Airway epithelial cell (primary cell): ENCODE measurements around the gene MATN4. TPM values are rescaled to one million over a fixed set of nuclear protein-coding genes. Genes with fewer than 3 reads are reported as not detected.

Experiments
- total RNA-seq: library from RNA; depleted of rRNA; stranded (reverse); fragments of >200 nt; gene quantifications from 2 replicates; pipeline ENCODE4 v1.2.3, GENCODE V29; 2015

The MATN4 gene, protein sequence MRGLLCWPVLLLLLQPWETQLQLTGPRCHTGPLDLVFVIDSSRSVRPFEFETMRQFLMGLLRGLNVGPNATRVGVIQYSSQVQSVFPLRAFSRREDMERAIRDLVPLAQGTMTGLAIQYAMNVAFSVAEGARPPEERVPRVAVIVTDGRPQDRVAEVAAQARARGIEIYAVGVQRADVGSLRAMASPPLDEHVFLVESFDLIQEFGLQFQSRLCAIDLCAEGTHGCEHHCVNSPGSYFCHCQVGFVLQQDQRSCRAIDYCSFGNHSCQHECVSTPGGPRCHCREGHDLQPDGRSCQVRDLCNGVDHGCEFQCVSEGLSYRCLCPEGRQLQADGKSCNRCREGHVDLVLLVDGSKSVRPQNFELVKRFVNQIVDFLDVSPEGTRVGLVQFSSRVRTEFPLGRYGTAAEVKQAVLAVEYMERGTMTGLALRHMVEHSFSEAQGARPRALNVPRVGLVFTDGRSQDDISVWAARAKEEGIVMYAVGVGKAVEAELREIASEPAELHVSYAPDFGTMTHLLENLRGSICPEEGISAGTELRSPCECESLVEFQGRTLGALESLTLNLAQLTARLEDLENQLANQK
- total RNA-seq = 0.05 TPM in 1 of 2 replicates, not detected in the other

DNA sequence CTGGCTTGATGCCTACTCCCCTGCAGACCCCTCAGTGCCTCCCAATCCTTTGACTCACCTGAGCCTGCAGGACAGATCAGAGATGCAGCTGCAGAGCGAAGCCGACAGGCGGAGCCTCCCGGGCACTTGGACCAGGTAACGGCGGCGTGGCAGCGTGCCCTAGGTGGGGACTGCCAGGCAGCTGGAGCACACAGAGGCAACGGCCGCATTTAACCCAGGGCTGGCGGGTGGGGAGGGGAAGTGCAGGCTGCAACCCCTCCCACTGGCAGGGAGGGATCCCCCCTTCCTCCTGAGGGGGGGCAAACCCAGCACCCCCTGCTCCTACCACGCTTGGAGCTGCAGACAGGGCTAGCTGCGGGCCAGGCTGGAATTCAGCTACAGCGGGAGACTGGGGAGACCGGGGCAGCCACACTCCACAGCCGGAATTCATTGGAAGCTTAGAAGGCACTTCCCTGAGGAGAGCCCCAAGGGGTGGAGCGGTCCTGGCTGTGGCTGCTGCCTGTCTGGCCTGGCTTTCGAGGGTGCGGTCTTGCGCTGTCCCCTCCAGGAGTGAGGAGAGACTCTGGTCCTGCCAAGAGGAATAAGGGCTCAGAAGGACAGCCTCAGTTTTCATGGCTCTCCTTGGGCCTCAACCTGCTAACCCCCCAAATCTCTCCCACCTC is at the start of gene MATN4:
MATN4 (minus strand) TSS at position 183 of the 662 bp plus-strand sequence. CDS start 2,717 bp downstream, outside the sequence.

DNA sequence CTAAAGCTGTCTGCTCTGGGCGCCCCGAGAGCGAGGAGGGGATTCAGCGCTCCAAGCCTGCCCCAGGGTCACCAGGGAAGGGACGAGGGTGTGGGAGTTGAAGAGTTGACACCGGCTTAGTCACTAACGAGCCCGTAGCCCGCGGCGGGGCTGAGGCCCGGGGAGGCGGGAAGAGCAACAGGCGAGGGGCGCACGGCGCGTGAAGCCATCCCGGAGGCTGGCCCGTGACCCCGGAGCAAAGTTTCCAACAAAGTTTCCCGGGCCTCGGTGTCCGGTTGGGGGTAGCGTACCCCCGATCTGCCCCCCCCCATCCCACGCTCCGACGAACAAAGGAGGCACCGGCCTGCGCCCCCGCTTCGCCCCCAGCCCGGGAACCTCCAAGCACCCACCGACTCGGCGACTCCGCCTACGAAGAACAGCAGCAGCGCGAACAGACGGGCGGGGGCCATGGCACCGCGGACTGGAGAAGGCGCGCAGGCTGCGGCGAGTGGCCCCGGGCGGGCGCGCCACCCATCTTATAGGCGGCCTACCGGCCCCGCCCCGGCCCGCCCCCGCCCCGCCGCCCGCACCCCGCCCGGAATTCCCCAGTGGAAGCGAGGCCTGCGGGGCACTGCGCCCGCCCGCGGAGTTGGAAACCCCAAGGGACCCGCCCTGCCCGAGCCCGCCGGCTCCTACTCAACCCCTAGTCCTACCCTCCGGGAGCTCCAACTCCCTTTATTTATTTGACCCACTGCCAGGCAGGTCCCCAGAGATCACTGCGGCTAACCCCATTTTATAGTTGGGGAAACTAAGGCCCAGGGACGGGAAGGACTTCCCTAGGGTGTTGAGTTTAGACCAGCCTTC is 40.1 kb upstream of the MATN4 start, which contains the start of gene SDC4:
SDC4 (minus strand) TSS at position 489 of the 843 bp plus-strand sequence; CDS start at position 449, 40 bp downstream.

DNA sequence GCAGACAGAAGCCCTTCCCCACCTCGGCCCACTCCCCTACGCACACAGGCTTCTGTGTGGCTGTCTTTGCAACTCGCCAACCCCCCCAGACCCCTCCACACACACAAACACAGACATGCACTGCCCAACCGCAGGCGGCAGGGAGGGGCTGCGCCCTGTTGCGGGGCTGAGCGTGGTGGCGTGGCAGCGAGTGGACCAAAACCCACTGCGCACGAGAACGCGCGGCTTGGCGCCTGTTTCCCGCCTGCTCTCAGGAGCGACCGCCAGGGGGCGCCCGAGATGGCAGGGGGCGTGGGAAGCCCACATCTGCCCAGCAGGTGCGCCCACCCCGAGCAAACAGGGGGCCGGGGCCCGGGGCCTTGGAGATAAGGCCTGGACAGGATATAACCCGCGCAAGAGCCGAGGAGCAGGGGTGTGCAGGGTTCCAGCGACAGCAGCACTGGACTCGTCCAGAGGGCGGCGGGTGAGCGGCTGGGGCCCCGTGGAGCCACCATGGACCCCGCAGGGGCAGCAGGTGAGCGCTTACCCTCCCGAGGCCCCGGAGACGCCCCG is 1.6 kb downstream of the MATN4 start, which contains the start of gene RBPJL:
RBPJL (plus strand) TSS at position 410 of the 552 bp plus-strand sequence; CDS start at position 493, 83 bp downstream.

DNA sequence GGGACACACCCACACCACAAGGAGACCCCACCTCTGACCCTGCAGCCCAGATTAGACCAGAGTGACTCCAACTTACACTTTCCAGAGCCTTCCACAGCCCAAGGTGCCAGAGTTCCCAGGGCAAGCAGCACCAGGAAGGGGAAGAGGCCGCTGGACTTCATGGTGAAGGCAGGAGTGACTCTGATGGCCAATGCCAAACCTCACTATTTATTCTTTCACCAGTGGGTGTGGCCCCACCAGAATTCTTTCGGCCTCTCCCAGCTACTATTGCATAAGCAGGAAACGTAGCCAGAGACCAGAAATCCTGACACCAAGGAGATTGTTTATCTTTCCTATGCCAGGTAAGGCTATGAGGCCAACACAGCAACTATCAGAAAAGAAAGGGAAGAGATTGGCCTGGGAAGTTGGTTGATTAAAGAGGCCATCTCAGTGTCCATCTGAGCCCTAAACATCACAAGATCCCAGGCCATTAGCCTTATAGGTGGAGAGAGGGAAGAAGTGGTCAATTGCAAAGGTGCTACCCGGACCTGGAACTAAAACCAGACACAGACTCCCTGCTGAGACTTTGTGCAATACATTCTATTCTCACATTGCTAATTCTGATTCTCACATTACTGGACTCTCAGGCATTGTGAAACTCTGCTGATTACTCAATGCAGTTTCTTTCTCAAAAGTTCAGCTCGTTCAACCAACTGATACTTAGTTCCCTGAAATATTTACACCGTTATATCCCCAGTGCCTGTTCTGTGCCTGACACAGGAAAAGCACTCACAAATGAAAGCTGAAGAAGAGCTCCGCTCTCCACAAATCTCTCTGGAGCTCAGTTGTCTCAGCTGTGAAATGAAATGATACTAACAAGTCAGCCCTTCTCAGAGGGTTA is 53.5 kb downstream of the MATN4 start, which contains the start of gene SLPI:
SLPI (minus strand) TSS at position 182 of the 880 bp plus-strand sequence; CDS start at position 161, 21 bp downstream.

Other genes starting within 250 kb of the MATN4 start
- gene KCNS1, start 207.2 kb downstream of the MATN4 start, total RNA-seq = 0.99 and 1.5 TPM in 2 replicates
- 0.56 and 1.2 TPM in 2 replicates for gene WFDC5, start 193.1 kb downstream of the MATN4 start, total RNA-seq
- not detected in 2 replicates for gene WFDC12, start 183.8 kb downstream of the MATN4 start, total RNA-seq
- gene PI3, start 133.4 kb downstream of the MATN4 start, total RNA-seq = 53.8 and 117 TPM in 2 replicates
- not detected in 2 replicates for gene SEMG1, start 101.3 kb downstream of the MATN4 start, total RNA-seq
- gene SEMG2, start 86.9 kb downstream of the MATN4 start, total RNA-seq = not detected in 2 replicates
- 466 and 502 TPM in 2 replicates for gene SLPI, start 53.7 kb downstream of the MATN4 start, total RNA-seq
- not detected in 2 replicates for gene RBPJL, start 1.5 kb downstream of the MATN4 start, total RNA-seq
- gene SDC4, start 40.1 kb upstream of the MATN4 start, total RNA-seq = 226 and 235 TPM in 2 replicates
- 18.8 and 26.3 TPM in 2 replicates for gene SYS1, start 54.9 kb upstream of the MATN4 start, total RNA-seq
- gene TP53TG5, start 70.0 kb upstream of the MATN4 start, total RNA-seq = not detected in 2 replicates
- gene DBNDD2, start 100.0 kb upstream of the MATN4 start, total RNA-seq = 28.2 and 28.3 TPM in 2 replicates
- 43.3 and 68.6 TPM in 2 replicates for gene PIGT, start 107.8 kb upstream of the MATN4 start, total RNA-seq
- 1.3 and 4.9 TPM in 2 replicates for gene WFDC2, start 161.5 kb upstream of the MATN4 start, total RNA-seq
- gene SPINT3, start 207.3 kb upstream of the MATN4 start, total RNA-seq = not detected in 2 replicates
- not detected in 2 replicates for gene WFDC6, start 231.2 kb upstream of the MATN4 start, total RNA-seq
- not detected in 2 replicates for gene EPPIN, start 239.1 kb upstream of the MATN4 start, total RNA-seq